K562 (cell line): ENCODE data around the gene VEZF1. TPM values are rescaled to one million over a fixed set of nuclear protein-coding genes. Genes with fewer than 3 reads are reported as not detected.

Experiments used
- ATAC-seq: fragments of 200-7000 bp; cut with Tn5 transposase; 3 replicates; pipeline ENCODE4 v1.9.1; 2020; ENCODE audit warnings: moderate library complexity
- BruUV-seq: library from RNA; stranded (reverse); fragments of 400-500 nt; replicated peaks from 2 replicates; lab custom pipeline; 2021; lab: Mats Ljungman, UMichigan
- CTCF ChIA-PET: fragments of 300-600 bp; formaldehyde crosslinking; extraction: SDS; loops from one replicate; lab custom pipeline; 2021; ENCODE audit warnings: low intra/inter-chr PET ratio; lab: Yijun Ruan, JAX
- POLR2A ChIA-PET: fragments of 300-600, 350-650 bp; sonication (Branson Sonifier 250); formaldehyde crosslinking; extraction: SDS; loops from one replicate; lab custom pipeline; 2021; ENCODE audit warnings: antibody characterized with exemption, inconsistent platforms; lab: Yijun Ruan, JAX
- DNase-seq, 4 experiments: peaks; one replicate each; pipeline versions ENCODE4 v3.0.0 to v3.0.0-alpha.2; 2011 to 2018; ENCODE audit warnings: low spot score in 3 of 4, mixed read lengths in 3 of 4; ENCODE audit errors: extremely low read depth in 1 of 4
- FAIRE-seq: peaks from 2 replicates; lab custom pipeline; 2011; peaks lifted over from hg19 to GRCh38; lab: Jason Lieb, UNC
- H2AFZ ChIP-seq: 2 replicates; pipeline ENCODE4 v1.6.0; 2011; ENCODE audit warnings: low read depth, low read length, control low read depth, inconsistent platforms
- H3K27ac ChIP-seq: fragments of 200-600 bp; 3 replicates; pipeline ENCODE4 v1.8.0; 2011; ENCODE audit warnings: low read depth, mild to moderate bottlenecking, control low read depth, inconsistent platforms, low read length, moderate library complexity, mixed read lengths; ENCODE audit errors: extremely low read depth
- H3K27me3 ChIP-seq, 2 experiments: fragments of 300-600 bp in 1 of 2; 2 replicates in 1 of 2; 3 replicates in 1 of 2; pipeline versions ENCODE4 v1.6.0 to v1.8.0; 2011; ENCODE audit warnings: inconsistent platforms in 2 of 2, low read length in 2 of 2, mild to moderate bottlenecking in 1 of 2, mixed read lengths in 1 of 2, moderate library complexity in 1 of 2; ENCODE audit not compliant: control insufficient read depth in 2 of 2, insufficient read depth in 2 of 2
- H3K36me3 ChIP-seq: fragments of 300-600 bp; 3 replicates; pipeline ENCODE4 v1.8.0; 2011; ENCODE audit warnings: mild to moderate bottlenecking, low read length, inconsistent platforms; ENCODE audit not compliant: control insufficient read depth, insufficient read depth
- H3K4me1 ChIP-seq, 2 experiments: fragments of 200-600 bp in 1 of 2; replicated peaks in 1 of 2; 2 replicates in 1 of 2; 3 replicates in 1 of 2; pipeline versions ENCODE4 v1.5.1 to v1.8.0; 2011; ENCODE audit warnings: inconsistent platforms in 2 of 2, low read length in 2 of 2, mild to moderate bottlenecking in 1 of 2, mixed read lengths in 1 of 2, moderate library complexity in 1 of 2; ENCODE audit not compliant: control insufficient read depth in 2 of 2, insufficient read depth in 2 of 2
- H3K4me2 ChIP-seq: 2 replicates; pipeline ENCODE4 v1.6.1; 2011; ENCODE audit warnings: low read length, control low read depth, inconsistent platforms, mixed read lengths; ENCODE audit not compliant: insufficient read depth
- H3K4me3 ChIP-seq: fragments of 200-600 bp; sonication (generic), shearing (Covaris generic); 2 replicates; pipeline ENCODE4 v1.5.1; 2016; ENCODE audit warnings: control low read depth, inconsistent platforms
- H3K79me2 ChIP-seq: fragments of 200-600 bp; 3 replicates; pipeline ENCODE4 v1.8.0; 2011; ENCODE audit warnings: low read length, inconsistent platforms; ENCODE audit not compliant: control insufficient read depth, insufficient read depth
- H3K9ac ChIP-seq, 2 experiments: 2 replicates each; pipeline versions ENCODE4 v1.6.0 to v1.6.1; 2011; ENCODE audit warnings: low read depth in 2 of 2, low read length in 2 of 2, control low read depth in 1 of 2, inconsistent platforms in 1 of 2, mild to moderate bottlenecking in 1 of 2, mixed read lengths in 1 of 2; ENCODE audit not compliant: insufficient read depth in 1 of 2
- H3K9me1 ChIP-seq: one replicate; pipeline ENCODE4 v1.6.0; 2011; ENCODE audit warnings: inconsistent platforms, mild to moderate bottlenecking, low read length, moderate library complexity; ENCODE audit not compliant: control insufficient read depth, insufficient read depth
- H3K9me3 ChIP-seq: replicated peaks from 2 replicates; pipeline ENCODE4 v1.5.1; 2011; ENCODE audit warnings: low read depth, low read length, inconsistent platforms; ENCODE audit not compliant: control insufficient read depth, insufficient read depth
- H4K20me1 ChIP-seq: replicated peaks from 2 replicates; pipeline ENCODE4 v1.6.1; 2011; ENCODE audit warnings: low read length, inconsistent platforms, mixed read lengths; ENCODE audit not compliant: control insufficient read depth, insufficient read depth
- EGR1 ChIP-seq: fragments of 450-650 bp; conservative IDR thresholded peaks from 2 replicates; pipeline ENCODE4 v1.6.1; 2017; ENCODE audit warnings: mild to moderate bottlenecking
- ERF ChIP-seq: fragments of 450-650 bp; formaldehyde crosslinking; IDR thresholded peaks from 2 replicates; pipeline ENCODE4 v1.4.0; 2020; ENCODE audit warnings: mild to moderate bottlenecking, mixed read lengths
- HNRNPL ChIP-seq: fragments of 200-400 bp; formaldehyde crosslinking; IDR thresholded peaks from 2 replicates; pipeline ENCODE4 v1.6.1; 2017; ENCODE audit warnings: low read depth, mild to moderate bottlenecking, low read length
- MXI1 ChIP-seq: IDR thresholded peaks from 2 replicates; pipeline ENCODE4 v1.6.1; 2011; ENCODE audit warnings: low read depth, mild to moderate bottlenecking, improper control_type of control experiment, low read length
- NUFIP1 ChIP-seq: fragments of 450-650 bp; IDR thresholded peaks from 2 replicates; pipeline ENCODE4 v1.6.1; 2018; ENCODE audit not compliant: partially characterized antibody
- ZNF551 ChIP-seq: fragments of 250-450 bp; sonication (Bioruptor Pico); IDR thresholded peaks from 2 replicates; pipeline ENCODE4 v1.5.0; 2021; ENCODE audit warnings: mild to moderate bottlenecking, moderate library complexity
- ZSCAN29 ChIP-seq: fragments of 450-650 bp; IDR thresholded peaks from 2 replicates; pipeline ENCODE4 v1.6.1; 2017
- WGBS: fragments of 100-300 bp; shearing (Covaris generic); methylation state at CpG from one replicate; pipeline ENCODE4 v1.1.6; 2016; ENCODE audit warnings: low coverage, mixed read lengths; ENCODE audit not compliant: insufficient coverage; ENCODE audit errors: missing lambda C conversion rate; 5-methylcytosine and 5-hydroxymethylcytosine counted together
- in situ Hi-C: fragments of 300-500 bp; cut with MboI; formaldehyde crosslinking; loops from 4 replicates; pipeline ENCODE4 v1.15.0; 2018; ENCODE audit warnings: inconsistent platforms, mixed read lengths
- intact Hi-C: fragments of 100-400 bp; cut with micrococcal nuclease; formaldehyde crosslinking; loops from 2 replicates; pipeline ENCODE4 v1.14.2; 2022
- polyA plus RNA-seq, 8 experiments: library from polyadenylated mRNA; depleted of rRNA in 4 of 8; stranded (reverse) in 5 of 8; unstranded in 3 of 8; fragments of >200 nt; fragmentation: Nextera tagmentation in 2 of 8; fragmentation: Illumina TruSeq in 1 of 8; extraction: Ambion mirVana in 2 of 8; extraction: Trizol in 1 of 8; gene quantifications; 2 replicates each; pipeline versions ENCODE4 v1.2.1 to v1.2.3, GENCODE V29; 2011 to 2014; ENCODE audit warnings: inconsistent platforms in 1 of 8, missing spikeins in 1 of 8
- total RNA-seq, 7 experiments: library from RNA; depleted of rRNA in 6 of 7; stranded (reverse); fragments of >200 nt in 6 of 7; fragmentation: Illumina TruSeq in 2 of 7; extraction: Trizol in 2 of 7; gene quantifications; 2 replicates each; pipeline versions ENCODE4 v1.2.1 to v1.2.3, GENCODE V29; 2011 to 2021; ENCODE audit warnings: low replicate concordance in 1 of 7
- TF ChIP-seq, protein P1 (sequence below): fragments of 250-450 bp; sonication (Bioruptor Pico); IDR thresholded peaks from 2 replicates; pipeline ENCODE4 v1.4.0; 2020; ENCODE audit warnings: mild to moderate bottlenecking, moderate library complexity
- TF ChIP-seq, protein P2 (sequence below): fragments of 200-800 bp; sonication (Bioruptor generic); IDR thresholded peaks from 2 replicates; pipeline ENCODE4 v1.6.1; 2017; ENCODE audit warnings: missing genetic modification characterization, missing compliant biosample characterization
- TF ChIP-seq, protein P3 (sequence below), 2 experiments: fragments of 450-650 bp in 1 of 2; sonication (generic) in 1 of 2; formaldehyde crosslinking in 1 of 2; IDR thresholded peaks in 1 of 2; conservative IDR thresholded peaks in 1 of 2; 2 replicates each; pipeline versions ENCODE4 v1.6.1 to v1.8.1; 2016 to 2023; ENCODE audit warnings: mild to moderate bottlenecking in 2 of 2, moderate library complexity in 2 of 2, inconsistent platforms in 1 of 2, missing genetic modification reagents in 1 of 2
- TF ChIP-seq, protein P4 (sequence below): sonication (generic); formaldehyde crosslinking; IDR thresholded peaks from 2 replicates; pipeline ENCODE4 v1.8.1; 2022; ENCODE audit warnings: missing genetic modification reagents

The VEZF1 gene
- total and polyA plus RNA-seq, 9 of the 15 experiments (the other 6 are each of a cell fraction or from before 2014, with no cell fraction given): 9.5 to 33.4 (median 22.1) TPM

DNA sequence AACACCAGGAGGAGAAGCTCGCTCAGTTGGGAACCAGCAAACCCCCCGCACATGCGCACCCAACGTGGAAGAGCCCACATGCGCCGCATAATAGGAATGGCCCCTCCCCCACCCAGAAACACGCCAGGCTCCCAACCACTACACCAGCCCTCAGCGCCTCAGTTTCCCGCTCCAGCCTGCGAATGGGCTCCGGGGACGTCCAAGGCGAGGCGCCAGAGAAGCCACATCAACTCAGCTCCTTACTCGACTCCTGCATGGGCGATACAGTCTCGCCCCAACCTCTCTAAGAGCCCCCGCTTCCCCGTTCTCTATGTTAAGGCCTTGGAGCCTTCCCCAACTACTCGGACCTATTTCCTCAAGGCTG lies 18.5 kb upstream of the VEZF1 start (continued):
- TF ChIP-seq, protein P1, sequence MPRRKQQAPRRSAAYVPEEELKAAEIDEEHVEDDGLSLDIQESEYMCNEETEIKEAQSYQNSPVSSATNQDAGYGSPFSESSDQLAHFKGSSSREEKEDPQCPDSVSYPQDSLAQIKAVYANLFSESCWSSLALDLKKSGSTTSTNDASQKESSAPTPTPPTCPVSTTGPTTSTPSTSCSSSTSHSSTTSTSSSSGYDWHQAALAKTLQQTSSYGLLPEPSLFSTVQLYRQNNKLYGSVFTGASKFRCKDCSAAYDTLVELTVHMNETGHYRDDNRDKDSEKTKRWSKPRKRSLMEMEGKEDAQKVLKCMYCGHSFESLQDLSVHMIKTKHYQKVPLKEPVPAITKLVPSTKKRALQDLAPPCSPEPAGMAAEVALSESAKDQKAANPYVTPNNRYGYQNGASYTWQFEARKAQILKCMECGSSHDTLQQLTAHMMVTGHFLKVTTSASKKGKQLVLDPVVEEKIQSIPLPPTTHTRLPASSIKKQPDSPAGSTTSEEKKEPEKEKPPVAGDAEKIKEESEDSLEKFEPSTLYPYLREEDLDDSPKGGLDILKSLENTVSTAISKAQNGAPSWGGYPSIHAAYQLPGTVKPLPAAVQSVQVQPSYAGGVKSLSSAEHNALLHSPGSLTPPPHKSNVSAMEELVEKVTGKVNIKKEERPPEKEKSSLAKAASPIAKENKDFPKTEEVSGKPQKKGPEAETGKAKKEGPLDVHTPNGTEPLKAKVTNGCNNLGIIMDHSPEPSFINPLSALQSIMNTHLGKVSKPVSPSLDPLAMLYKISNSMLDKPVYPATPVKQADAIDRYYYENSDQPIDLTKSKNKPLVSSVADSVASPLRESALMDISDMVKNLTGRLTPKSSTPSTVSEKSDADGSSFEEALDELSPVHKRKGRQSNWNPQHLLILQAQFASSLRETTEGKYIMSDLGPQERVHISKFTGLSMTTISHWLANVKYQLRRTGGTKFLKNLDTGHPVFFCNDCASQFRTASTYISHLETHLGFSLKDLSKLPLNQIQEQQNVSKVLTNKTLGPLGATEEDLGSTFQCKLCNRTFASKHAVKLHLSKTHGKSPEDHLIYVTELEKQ (CRISPR knock-in tag): no peak
- TF ChIP-seq NUFIP1 (no peak), ZSCAN29 (0 out of 2 replicates have a peak, but pooled peaks have one; percentile 14)

GRCh38 chr17:58005728-58006559 lies 17.9 kb upstream of the VEZF1 start:
- H3K4me3 ChIP-seq: peak overlapping the region; percentile 94
- in situ Hi-C loops: loop anchor here (5.0 kb wide), 1 partner anchor 91 kb away; no protein-coding TSS in a partner anchor
- no peak for FAIRE-seq
- peak; percentile 61; the same call in 1 of the 2 replicates for TF ChIP-seq EGR1
- TF ChIP-seq, protein P2, sequence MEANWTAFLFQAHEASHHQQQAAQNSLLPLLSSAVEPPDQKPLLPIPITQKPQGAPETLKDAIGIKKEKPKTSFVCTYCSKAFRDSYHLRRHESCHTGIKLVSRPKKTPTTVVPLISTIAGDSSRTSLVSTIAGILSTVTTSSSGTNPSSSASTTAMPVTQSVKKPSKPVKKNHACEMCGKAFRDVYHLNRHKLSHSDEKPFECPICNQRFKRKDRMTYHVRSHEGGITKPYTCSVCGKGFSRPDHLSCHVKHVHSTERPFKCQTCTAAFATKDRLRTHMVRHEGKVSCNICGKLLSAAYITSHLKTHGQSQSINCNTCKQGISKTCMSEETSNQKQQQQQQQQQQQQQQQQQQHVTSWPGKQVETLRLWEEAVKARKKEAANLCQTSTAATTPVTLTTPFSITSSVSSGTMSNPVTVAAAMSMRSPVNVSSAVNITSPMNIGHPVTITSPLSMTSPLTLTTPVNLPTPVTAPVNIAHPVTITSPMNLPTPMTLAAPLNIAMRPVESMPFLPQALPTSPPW (CRISPR knock-in tag): 0 out of 2 replicates have a peak, but pooled peaks have one; percentile 25
- no peak for TF ChIP-seq MXI1
- TF ChIP-seq, protein P3, sequence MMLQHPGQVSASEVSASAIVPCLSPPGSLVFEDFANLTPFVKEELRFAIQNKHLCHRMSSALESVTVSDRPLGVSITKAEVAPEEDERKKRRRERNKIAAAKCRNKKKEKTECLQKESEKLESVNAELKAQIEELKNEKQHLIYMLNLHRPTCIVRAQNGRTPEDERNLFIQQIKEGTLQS (IDR thresholded peaks at IDR 0.05): no peak
- TF ChIP-seq, protein P3 (CRISPR knock-in tag; conservative IDR thresholded peaks at IDR 0.05): no peak
- TF ChIP-seq HNRNPL: no peak
- TF ChIP-seq ERF (CRISPR knock-in tag): no peak
- TF ChIP-seq ZNF551: no peak
- TF ChIP-seq, protein P4, sequence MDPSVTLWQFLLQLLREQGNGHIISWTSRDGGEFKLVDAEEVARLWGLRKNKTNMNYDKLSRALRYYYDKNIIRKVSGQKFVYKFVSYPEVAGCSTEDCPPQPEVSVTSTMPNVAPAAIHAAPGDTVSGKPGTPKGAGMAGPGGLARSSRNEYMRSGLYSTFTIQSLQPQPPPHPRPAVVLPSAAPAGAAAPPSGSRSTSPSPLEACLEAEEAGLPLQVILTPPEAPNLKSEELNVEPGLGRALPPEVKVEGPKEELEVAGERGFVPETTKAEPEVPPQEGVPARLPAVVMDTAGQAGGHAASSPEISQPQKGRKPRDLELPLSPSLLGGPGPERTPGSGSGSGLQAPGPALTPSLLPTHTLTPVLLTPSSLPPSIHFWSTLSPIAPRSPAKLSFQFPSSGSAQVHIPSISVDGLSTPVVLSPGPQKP (CRISPR knock-in tag): no peak

More at GRCh38 chr17:58005728-58006559, 17.9 kb upstream of the VEZF1 start:
- H3K9me3 ChIP-seq: no peaks in the 10 kb centered on the region; the same call in 1 of the 2 replicates
- WGBS: under 1% methylated on average over 19 of the region's 36 CpGs
- H2AFZ ChIP-seq: no peak overlapping the region
- peaks cover 57% of the 10 kb centered on the region for H3K36me3 ChIP-seq
- peaks cover 38% of the 10 kb centered on the region for H4K20me1 ChIP-seq
- peak overlapping the region; percentile 99 for H3K4me2 ChIP-seq
- ChIA-PET POLR2A (interaction anchor here (0.5 to 4.3 kb wide), 17 partner anchors 10 to 161 kb away, joined by 3 to 82 read pairs (median 4); partner anchors contain the start of genes DYNLL2, MRPS23 and VEZF1), CTCF (interaction anchor here (0.5 kb wide), 1 partner anchor 146 kb away, joined by 3 read pairs; no protein-coding TSS in a partner anchor)
- peaks cover 4 to 24% of the 10 kb centered on the region in 2 experiments; a peak in 3 of 5 replicates for H3K4me1 ChIP-seq
- intact Hi-C loops: loop anchor here (1.0 kb wide), 1 partner anchor 78 kb away; no protein-coding TSS in a partner anchor
- no peaks in the 10 kb centered on the region for H3K27me3 ChIP-seq
- peaks cover 67% of the 10 kb centered on the region for H3K79me2 ChIP-seq
- BruUV-seq: no TSS peak
- no peaks in the 10 kb centered on the region for H3K9me1 ChIP-seq
- peak overlapping the region; percentile 100 for H3K9ac ChIP-seq
- DNase-seq: peak in 1 of 4 experiments; percentile 37
- peak overlapping the region; percentile 100 for H3K27ac ChIP-seq
- ATAC-seq: peak; percentile 34
